Muscle layer of colon (tissue), 2 donors: ENCODE results near the gene C1orf105.
"Not testable (repeated sequence)": the region's sequence is repeated elsewhere in the genome, so short reads cannot be mapped to it uniquely, and the experiment has no call there.

Source experiments
- H3K27ac ChIP-seq: one replicate; pipeline ENCODE4 v1.7.0; 2013; ENCODE audit warnings: low read depth, mild to moderate bottlenecking, low read length, moderate library complexity
- H3K27me3 ChIP-seq, 2 donors: one replicate each; pipeline ENCODE4 v1.7.0; 2013; ENCODE audit warnings: low read length in 2 of 2, mild to moderate bottlenecking in 2 of 2; ENCODE audit not compliant: insufficient read depth in 2 of 2, control insufficient read depth in 1 of 2
- H3K36me3 ChIP-seq: one replicate; pipeline ENCODE4 v1.7.0; 2013; ENCODE audit warnings: mild to moderate bottlenecking, low read length; ENCODE audit not compliant: insufficient read depth
- H3K4me1 ChIP-seq: one replicate; pipeline ENCODE4 v1.7.0; 2013; ENCODE audit warnings: mild to moderate bottlenecking, low read length; ENCODE audit not compliant: insufficient read depth
- H3K4me3 ChIP-seq, 2 donors: one replicate each; pipeline ENCODE4 v1.7.0; 2013; ENCODE audit warnings: low read length in 2 of 2, low read depth in 1 of 2, mild to moderate bottlenecking in 1 of 2, moderate library complexity in 1 of 2
- H3K9ac ChIP-seq: one replicate; pipeline ENCODE4 v1.7.0; 2013; ENCODE audit warnings: low read length
- H3K9me3 ChIP-seq: one replicate; pipeline ENCODE4 v1.7.0; 2013; ENCODE audit warnings: mild to moderate bottlenecking, low read length
- donor health status: abdominal sarcoma.
- donor health status: Adenocarcinoma of cecum.

Gene C1orf105

DNA sequence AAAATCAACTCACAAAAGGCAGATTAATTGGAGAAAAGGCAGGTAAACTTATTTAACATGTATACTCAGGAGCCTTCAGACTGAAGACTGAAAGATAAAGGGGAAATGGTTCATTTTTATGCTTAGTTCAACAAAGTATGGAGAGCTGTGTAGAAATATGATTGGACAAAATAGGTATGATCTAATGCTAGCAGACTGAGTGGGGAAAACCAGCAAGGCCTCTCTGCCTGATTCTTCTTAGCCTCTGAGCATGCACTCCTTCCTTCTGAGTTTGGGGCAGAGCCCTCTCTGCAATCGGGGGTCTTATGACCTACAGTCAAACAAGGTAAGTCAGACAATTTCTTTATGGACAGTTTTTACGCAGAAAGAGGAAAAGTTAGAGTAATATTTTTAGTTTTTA lies 73.7 kb downstream of the C1orf105 start:
- H3K4me1 ChIP-seq = peaks cover 10% of the 10 kb centered on the region
- H3K4me3 ChIP-seq = no peak overlapping the region
- H3K9ac ChIP-seq = no peak overlapping the region
- H3K9me3 ChIP-seq = no peaks in the 10 kb centered on the region
- no peaks in the 10 kb centered on the region for H3K27me3 ChIP-seq
- no peak overlapping the region for H3K27ac ChIP-seq
- no peaks in the 10 kb centered on the region for H3K36me3 ChIP-seq

DNA sequence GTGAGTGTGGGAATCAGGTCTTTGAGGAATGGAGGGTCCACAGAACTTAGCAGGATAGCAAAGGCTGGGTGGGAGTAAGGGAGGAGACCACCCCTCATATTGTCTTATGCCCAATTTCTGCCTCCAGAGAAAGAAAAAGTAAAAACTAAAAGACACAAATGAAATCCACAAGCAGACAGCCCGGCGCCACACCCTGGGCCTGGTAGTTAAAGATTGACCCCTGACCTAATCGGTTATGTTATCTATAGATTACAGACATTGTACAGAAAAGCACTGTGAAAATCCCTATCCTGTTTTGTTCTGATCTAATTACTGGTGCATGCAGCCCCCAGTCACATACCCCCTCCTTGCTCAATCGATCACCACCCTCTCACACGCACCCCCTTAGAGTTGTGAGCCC lies 75.6 kb downstream of the C1orf105 start:
- H3K27ac ChIP-seq = not testable (repeated sequence)

DNA sequence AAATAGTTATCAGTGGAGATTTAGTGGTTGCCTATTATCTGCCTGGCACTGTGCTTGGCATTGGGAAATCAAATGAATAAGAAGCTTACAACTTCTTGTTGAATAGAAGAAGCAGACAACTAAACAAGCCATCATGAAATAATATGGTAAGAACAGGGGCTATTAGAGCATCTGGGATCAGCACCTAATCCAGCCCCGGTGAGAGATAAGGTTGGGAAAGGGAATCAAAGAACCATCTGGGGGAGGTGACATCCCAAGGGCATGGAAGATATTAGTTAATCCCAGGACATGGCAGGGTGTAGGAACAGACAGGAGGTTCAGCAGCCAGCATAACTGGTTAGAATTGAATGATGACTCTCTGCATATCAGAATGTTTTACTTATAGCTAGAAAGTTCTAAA lies 76.2 kb downstream of the C1orf105 start:
- Histone ChIP-seq H3K9ac (no peak overlapping the region), H3K4me1 (peaks cover 10% of the 10 kb centered on the region), H3K27ac (no peak overlapping the region), H3K9me3 (no peaks in the 10 kb centered on the region), H3K4me3 (no peak overlapping the region), H3K36me3 (no peaks in the 10 kb centered on the region), H3K27me3 (no peaks in the 10 kb centered on the region)

More for the DNA sequence above, 75.6 kb downstream of the C1orf105 start:
- not testable (repeated sequence) for H3K9ac ChIP-seq, H3K27me3 ChIP-seq, H3K36me3 ChIP-seq, H3K9me3 ChIP-seq, H3K4me3 ChIP-seq
- peaks cover 10% of the 10 kb centered on the region for H3K4me1 ChIP-seq

DNA sequence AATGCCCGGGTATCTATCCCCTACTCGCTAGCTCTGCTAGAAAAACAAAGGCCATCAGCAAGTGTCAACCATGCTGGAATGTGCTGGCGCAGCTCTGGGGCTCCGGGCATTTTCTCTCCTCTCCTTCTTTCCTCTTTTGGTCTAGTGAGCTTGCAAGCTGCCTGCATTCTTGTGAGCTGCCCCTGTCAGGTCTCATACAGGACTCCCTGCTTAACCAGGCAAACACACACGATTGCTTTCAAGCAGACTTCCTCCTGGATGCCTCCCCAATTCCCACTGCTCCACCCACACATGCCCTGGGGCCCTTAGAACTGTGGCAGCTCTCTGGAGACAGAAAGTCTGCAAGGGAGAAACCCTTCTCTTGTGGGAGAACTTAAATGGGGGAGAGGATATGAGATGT lies 76.7 kb downstream of the C1orf105 start:
- no peak overlapping the region for H3K4me3 ChIP-seq
- no peaks in the 10 kb centered on the region for H3K27me3 ChIP-seq
- H3K9me3 ChIP-seq = no peaks in the 10 kb centered on the region
- no peaks in the 10 kb centered on the region for H3K36me3 ChIP-seq
- no peak overlapping the region for H3K9ac ChIP-seq
- peaks cover 10% of the 10 kb centered on the region for H3K4me1 ChIP-seq
- no peak overlapping the region for H3K27ac ChIP-seq

DNA sequence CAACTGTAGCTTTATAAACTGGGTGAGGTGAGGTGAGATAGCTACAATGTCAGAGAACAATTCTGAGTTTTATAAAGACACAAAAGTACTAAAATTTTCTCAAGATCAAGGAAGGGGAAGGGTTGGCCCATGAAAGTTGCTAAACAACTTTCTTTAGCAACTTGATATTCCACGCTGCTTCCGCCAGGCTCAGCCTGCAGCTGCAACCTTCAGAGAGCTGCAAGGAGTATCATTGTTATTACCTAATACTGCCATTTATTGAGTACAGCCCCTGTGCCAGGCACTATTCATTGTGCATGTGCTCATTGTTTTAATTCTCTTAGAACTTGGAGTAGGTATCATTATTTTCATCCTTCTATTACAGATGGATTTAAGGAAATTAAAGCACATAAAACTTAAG lies 78.4 kb downstream of the C1orf105 start:
- Histone ChIP-seq H3K27me3 (no peaks in the 10 kb centered on the region), H3K9me3 (no peaks in the 10 kb centered on the region), H3K4me3 (no peak overlapping the region), H3K36me3 (no peaks in the 10 kb centered on the region), H3K9ac (no peak overlapping the region), H3K27ac (no peak overlapping the region), H3K4me1 (peaks cover 10% of the 10 kb centered on the region)

DNA sequence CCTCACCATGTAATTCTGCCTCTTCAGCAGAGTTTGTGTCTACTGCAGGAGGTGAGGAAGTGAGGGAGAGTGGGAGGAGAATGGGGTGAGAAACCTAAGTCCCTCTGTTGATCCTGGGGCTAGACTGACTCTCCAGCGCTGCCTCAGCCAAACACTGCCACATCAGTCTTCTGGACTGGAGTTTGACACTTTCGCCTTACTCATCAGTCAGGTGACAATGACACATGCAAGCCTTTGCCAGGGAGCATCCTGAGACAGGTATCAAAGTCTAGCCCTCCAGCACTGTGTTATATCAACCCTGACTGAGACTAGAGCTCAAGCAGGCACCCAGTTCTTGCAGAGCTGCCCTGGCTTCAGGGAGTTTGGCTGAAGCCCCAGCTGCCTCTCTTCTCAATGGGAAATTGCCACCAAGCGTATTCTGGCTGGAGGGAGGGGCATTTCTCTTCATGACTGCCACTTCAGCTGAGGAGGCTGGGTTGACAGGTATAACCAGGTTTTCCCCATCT lies 79.2 kb downstream of the C1orf105 start:
- no peaks in the 10 kb centered on the region for H3K36me3 ChIP-seq
- H3K9ac ChIP-seq = no peak overlapping the region
- no peak overlapping the region for H3K4me3 ChIP-seq
- H3K27ac ChIP-seq = no peak overlapping the region
- peaks cover 10% of the 10 kb centered on the region for H3K4me1 ChIP-seq
- no peaks in the 10 kb centered on the region for H3K27me3 ChIP-seq
- H3K9me3 ChIP-seq = no peaks in the 10 kb centered on the region

DNA sequence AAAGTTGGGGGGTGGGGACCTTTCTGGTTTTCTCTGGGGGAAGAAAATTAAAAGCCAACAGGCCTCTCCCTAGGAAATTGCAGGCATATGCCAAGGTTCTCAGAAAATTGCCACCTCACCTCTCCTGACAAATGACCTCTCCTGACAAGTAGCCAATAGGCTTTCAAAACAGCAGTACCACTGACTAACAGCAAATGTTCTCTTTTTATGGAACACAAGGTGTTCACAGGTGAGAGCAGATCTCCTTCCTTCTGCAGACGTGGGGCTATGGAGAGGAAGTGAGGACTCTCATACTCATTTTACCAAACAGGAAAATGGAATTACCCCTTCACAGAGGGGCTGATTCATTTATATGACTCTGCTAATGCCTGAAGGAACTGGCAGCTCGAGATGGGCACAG lies 79.7 kb downstream of the C1orf105 start:
- no peaks in the 10 kb centered on the region for H3K9me3 ChIP-seq
- H3K36me3 ChIP-seq = no peaks in the 10 kb centered on the region
- H3K27ac ChIP-seq = no peak overlapping the region
- peaks cover 10% of the 10 kb centered on the region for H3K4me1 ChIP-seq
- H3K27me3 ChIP-seq = no peaks in the 10 kb centered on the region
- H3K4me3 ChIP-seq = no peak overlapping the region
- no peak overlapping the region for H3K9ac ChIP-seq

DNA sequence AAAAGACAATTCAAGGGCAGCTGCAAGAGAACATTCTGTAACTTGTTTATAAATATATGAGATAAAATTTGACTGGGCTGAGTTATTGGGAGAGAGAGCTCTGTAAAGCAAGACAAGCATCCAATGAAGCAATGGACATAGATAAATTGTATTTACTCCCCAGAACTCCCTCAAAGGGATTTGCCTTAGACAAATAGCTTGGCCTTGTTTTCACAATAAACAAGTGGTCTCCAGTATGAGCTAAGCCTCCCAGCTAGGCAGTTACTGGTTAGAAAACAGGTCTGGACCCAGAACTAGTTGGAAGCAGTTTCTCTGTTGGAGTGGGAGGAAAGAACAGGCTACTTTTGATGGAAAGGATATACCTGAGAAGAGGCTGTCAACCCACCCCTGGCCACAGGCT lies 87.3 kb downstream of the C1orf105 start:
- no peaks in the 10 kb centered on the region for H3K36me3 ChIP-seq
- no peak overlapping the region for H3K27ac ChIP-seq
- H3K9ac ChIP-seq = no peak overlapping the region
- H3K9me3 ChIP-seq = no peaks in the 10 kb centered on the region
- no peaks in the 10 kb centered on the region for H3K4me1 ChIP-seq
- H3K4me3 ChIP-seq = no peak overlapping the region
- H3K27me3 ChIP-seq = no peaks in the 10 kb centered on the region

DNA sequence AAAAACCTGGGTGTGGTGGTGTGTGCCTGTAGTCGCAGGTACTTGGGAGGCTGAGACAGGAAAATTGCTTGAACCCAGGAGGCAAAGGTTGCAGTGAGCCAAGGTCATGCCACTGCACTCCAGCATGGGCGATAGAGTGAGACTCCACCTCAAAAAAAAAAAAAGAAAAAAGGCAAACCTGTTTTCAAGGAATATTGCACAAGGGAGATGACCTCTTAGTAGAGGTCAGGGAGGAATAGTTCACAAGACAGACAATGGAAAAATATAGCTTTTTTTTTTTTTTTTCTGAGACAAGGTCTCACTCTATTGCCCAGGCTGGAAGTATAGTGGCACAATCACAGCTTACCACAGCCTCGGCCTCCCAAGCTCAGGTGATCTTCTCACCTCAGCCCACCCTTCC lies 90.0 kb downstream of the C1orf105 start:
- Histone ChIP-seq H3K36me3 (no peaks in the 10 kb centered on the region), H3K4me1 (no peaks in the 10 kb centered on the region), H3K27ac (no peak overlapping the region), H3K9me3 (no peaks in the 10 kb centered on the region), H3K27me3 (no peaks in the 10 kb centered on the region), H3K4me3 (no peak overlapping the region), H3K9ac (no peak overlapping the region)

DNA sequence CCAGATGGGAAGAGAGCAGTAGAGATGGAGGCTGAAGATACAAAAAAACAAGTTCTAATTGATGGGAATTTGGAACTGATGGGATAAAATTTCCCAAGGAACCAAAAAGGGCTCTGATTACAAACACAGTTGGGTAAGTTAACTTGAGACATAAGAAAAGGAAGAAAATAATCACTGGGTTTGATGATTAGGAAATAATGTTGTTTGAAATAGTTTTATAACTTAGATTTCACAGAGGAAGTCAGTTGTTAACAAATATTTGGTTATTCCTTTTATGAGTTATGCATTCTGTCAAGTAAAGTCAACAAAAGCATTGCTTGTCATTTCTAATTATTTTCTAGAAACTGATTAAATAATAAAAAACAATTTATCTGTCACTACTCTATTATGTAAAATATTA lies 92.1 kb downstream of the C1orf105 start:
- Histone ChIP-seq H3K4me1 (no peaks in the 10 kb centered on the region), H3K9me3 (no peaks in the 10 kb centered on the region), H3K4me3 (no peak overlapping the region), H3K27ac (no peak overlapping the region), H3K27me3 (no peaks in the 10 kb centered on the region), H3K9ac (no peak overlapping the region), H3K36me3 (no peaks in the 10 kb centered on the region)

DNA sequence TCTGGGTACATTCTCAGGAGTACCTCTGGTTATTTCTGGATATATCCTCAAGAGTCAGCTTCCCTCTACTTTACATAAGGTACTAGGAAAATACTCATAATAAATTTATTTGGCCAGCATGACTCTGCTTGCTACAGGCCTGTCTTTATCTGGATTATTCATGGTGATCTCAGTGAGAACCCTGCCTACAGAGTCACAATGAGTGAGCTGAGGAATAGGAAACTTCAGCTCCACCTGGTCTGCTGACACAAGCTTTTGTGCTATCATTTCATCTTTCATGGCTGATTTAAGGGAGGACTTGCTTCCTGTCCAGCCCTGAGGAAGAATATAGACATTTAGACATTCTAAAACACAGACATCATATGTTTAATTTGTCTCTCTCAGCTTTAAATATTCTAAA lies 93.0 kb downstream of the C1orf105 start:
- Histone ChIP-seq H3K4me1 (no peaks in the 10 kb centered on the region), H3K36me3 (no peaks in the 10 kb centered on the region), H3K9ac (no peak overlapping the region), H3K27ac (no peak overlapping the region), H3K4me3 (no peak overlapping the region), H3K27me3 (no peaks in the 10 kb centered on the region), H3K9me3 (no peaks in the 10 kb centered on the region)

DNA sequence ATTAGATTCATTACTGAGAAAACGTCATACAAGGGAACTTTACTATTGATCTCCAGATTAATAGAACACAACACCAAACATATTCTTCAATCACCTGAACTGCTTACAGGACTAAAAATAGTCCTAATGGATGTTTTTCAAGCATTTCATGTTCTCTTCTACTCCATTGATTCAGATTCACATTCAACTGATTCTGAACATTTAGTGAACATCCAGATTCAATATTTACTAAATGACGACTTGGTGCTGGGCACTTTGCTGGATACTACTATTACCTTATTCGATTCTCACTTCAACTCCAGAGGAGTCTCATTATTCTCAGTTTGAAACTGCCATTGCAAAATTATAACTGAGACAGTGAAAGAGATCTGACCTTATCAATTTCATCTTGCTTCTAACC lies 93.6 kb downstream of the C1orf105 start:
- Histone ChIP-seq H3K4me3 (no peak overlapping the region), H3K27me3 (no peaks in the 10 kb centered on the region), H3K36me3 (no peaks in the 10 kb centered on the region), H3K27ac (no peak overlapping the region), H3K9ac (no peak overlapping the region), H3K9me3 (no peaks in the 10 kb centered on the region), H3K4me1 (no peaks in the 10 kb centered on the region)
